IPS DF 19.7 (cell line): ENCODE results near the gene TSHZ1.

Experiments
- DNase-seq: peaks from one replicate; pipeline ENCODE4 v3.0.0-alpha.2; 2013; ENCODE audit warnings: low read depth, low spot score

TSHZ1 gene

DNA sequence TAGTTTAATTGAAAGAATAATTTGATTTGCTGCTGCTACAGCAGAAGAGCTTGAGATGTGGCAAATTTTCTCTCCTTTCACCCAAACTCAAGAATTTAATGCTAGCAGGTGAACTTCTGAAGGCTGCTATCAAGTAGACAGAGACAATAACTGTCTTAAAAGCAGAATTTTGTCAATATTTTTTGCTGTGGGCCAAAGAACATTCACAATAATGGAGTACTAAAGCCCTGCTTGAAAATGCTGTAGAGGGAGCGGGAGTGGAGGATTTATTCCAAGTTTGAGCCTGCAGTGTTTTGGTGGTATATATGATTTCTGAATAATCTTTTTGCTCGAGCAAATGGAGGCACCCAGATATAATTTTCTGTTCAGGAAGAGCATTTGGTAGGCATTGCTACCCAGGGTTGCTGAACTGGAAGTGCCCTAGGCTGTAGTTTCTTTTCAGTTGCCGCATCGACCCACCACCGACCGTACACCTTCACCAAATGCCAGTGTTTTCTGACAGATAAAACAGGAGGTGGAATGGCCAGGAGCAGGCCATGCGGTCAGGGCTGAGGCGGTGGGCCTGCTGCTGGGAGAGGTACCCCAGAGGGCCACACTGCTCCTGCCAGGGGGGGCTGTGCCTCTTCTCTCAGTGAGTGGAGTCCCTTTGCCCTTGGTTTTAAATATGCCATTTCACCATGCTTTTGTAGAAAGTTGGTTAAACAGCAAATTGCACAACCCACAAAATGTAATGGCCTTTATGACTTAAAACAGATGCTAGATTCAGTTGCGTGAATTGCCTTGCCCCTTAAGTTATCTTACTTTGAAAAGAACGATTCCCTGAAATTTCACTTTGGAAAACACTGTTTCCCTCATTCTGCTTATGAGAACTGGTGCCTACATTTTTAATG, 36.4 kb downstream of the TSHZ1 start:
- no peak for DNase-seq

DNA sequence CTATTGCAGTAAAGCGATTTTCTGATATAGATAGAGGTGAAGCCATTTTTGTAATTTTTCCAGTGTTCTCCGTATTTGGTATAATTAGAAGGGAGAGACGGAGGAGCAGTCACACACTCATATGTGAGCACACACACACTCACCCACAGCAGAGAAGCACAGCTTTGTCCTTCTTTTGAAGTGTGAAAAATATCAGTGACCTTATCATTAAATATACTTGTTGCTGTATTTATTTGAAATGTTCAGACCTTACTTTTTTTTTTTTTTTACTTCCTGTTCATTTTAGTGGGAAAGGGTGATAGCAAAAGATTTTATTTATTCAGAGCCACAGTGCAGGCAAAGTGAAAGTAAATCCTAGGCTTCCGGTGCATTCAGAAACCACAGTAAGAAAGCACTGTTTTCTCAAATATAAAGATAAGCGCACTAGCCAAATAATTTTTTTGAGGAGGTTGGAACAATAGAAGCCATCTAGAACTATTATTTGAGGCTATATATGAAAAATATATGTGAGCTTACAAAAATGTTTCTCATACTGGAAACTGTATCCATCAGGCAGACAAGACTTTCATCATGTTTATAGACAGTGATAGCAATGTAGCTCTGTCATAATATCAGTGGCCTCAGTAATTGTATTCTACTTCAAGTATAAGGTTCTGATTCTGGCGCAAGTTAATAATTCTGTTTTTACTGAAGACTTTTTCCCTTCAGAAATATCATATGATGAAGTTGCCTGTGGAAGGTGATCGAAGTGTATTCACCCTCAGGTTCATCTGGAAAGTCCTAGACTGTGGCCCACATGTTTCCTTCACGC, 37.2 kb downstream of the TSHZ1 start:
- no peak for DNase-seq

DNA sequence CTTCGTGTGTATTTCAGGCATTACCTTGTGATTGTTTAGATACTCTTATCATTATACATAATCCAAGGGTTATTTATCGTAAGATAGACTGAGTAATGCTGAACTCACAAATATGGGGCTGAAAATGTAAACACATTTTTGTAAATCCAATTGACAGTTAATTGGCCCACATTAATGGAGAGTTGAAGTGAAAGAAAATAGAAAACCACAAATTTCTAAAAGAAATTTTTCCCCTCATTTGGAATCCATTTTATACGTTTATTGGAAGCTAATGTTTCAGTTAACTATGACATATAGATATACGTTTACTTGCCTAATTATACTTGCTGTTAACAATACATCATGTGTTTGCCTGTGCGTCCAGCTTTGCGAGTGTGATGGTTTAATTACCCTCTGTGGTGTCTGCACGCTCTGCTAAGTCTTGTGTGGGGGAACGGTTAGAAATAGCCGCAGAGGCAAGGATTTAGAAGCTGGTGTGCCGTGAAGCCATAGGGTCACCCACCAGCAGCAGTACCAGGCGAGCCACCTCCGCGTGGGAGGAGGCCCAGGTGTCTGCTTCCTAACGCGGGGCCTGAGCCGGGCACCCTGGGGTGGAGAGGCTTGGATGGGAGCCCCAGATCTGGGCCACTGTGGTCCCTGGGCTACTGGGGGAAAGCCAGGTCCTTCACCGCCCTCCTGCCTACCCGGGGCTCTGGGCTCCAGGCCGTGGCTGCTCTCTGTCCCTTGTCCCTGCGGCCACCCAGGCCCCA, 38.0 kb downstream of the TSHZ1 start:
- no peak for DNase-seq

DNA sequence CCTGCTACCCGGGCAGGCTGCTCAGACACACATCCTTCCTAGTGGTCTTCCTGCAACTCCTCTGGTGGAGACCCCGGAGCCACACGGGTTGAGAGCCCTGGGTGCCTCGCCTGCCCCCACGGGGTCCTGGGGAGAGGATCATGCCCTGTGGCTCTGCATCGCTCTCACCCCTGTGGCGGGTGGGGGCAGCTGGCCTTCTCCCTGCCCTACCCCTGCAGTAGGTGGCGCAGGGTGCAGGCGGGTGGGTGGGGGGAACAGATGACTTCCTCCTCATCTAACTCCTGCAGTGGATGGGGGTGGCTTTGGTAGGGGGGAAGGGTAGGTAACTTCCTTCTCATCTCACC, 38.5 kb downstream of the TSHZ1 start:
- no peak for DNase-seq

DNA sequence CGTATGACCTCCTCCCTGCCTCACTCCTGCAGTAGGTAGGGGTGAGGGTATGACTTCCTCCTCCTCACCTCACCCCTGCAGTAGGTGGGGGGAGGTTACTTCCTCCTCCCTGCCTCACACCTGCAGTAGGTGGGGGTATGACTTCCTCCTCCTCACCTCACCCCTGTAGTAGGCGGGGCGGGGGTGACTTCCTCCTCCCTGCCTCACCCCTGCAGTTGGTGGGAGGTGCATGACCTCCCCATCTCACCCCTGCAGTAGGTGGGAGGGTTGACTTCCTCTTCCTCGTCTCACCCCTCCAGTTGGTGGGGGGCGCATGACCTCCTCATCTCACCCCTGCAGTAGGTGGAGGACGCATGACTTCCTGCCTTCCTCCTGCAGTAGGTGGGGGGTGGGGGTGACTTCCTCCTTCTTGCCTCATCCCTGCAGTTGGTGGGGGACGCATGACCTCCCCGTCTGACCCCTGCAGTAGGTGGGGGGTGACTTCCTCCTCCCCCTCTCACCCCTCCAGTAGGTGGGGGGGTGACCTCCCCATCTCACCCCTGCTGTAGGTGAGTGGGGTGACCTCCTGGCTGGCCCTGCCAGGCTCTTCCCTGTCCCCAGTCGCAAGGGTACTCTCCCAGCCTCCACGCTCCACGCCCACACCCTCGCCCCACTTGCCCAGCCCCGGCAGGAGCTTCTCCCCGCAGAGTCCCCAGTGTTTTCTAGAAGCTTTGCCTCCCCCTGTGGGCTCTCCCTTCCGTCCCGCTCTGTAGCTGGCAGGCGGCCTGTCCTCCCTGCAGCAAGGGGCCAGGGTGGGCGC, 39.3 kb downstream of the TSHZ1 start:
- DNase-seq, result no peak

DNA sequence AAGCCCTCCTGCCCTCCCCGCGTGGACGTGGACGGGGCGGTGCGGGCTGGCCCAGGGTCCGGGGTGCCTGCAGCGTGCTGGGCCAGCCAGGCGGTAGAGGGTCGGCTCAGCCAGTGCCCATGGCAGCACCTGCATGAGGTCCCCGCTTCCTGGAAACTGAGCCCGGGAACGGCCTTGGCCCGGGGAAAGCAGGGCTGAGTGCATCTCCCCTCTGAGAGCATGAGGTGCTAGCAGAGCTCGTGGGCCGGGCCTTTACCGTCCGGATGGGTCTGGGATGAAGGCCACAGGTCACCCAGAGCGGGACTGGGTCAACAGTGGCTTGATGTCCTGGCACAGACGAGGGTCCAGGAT, 39.8 kb downstream of the TSHZ1 start:
- DNase-seq, result no peak

DNA sequence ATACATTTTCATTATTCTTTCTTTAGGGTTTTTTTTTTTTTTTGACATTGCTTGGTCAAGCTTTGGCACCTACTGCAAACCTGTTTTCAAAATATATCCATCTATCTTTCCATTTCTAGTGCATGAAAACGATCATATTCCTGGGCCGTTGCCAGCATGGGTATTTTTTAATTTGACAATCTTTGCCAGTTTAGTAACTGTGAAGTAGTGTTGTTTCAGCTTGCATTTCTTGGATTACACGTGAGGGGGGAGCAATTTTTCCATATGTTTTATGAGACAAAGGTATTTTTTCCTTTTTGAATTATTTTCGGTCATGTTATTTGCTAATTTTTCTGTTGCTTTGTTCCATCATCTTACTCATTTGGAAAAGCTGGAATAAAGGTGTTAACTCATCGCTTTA, 40.9 kb downstream of the TSHZ1 start:
- DNase-seq, result no peak

DNA sequence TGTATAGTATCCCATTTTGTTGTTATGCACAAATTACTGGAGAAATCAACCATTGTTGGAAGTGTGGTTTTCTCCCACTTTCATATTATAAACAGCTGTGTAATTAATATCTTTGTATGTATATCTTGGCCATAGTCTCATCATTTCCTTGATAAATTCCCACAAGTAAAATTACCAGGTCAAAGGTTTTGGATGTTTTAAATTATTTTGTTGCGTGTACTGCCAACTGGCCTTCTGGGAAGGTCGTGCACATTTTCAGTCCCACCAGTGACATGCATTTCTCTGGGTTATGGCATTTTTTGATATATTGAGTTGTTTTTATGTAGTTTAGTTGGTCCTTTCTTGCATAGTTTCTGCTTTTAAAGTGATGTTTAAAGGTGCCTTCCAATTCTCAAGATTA, 41.5 kb downstream of the TSHZ1 start:
- no peak for DNase-seq

DNA sequence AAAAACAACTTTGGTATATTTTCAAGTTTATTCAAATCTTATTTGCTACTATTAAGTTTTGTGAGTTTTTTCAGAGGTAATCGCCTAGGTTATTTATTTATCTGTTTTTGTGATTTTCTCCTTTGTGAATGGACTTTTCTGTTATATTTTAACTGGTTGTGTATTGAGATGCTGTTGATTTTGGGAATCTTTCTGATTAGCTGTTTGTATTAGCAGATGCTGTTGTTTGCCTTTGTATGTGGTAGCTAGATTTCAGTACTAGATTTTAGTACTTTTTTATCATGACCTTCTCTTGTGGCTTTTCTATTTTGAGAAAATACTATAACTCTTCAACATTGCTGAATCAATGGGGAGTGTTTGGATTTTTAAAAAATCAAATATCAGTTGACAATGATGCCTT, 42.4 kb downstream of the TSHZ1 start:
- DNase-seq, result no peak

DNA sequence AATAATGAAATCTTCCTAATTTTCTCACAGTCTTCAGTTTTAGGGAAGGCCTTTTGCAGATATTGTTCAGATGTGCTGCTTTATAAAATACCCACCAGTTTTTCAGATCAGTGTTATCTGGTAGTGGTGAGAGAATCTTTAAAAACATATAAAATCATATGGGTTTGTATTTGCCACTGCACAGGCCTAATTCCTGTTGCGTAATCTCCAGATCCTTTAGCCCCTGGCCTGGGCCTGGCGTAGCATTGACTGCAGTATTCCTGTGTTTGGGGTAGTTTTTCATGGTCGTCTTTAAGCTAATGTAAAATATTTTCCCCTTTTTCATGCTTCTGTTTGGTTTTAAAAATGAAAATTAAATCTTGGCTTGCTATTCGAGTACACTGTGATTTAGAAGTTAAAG, 43.2 kb downstream of the TSHZ1 start:
- no peak for DNase-seq

DNA sequence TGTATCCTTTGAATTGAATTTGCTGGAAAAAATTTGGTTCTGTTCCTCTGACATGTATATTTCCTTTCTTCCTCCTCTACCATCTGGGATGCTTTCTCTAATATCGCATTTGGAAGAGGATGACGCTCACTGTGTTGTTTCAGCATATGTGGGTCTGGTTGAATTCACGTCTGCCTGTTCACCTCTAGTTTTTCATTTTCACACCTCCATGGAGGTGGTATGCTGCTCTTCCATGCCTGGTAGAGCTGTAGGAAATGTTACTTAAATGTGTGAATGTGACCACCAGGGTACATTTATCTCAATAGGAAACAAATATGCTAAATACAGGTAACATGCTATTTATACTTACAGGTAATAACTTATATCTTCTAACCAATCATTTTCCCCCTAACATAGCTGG, 44.5 kb downstream of the TSHZ1 start:
- DNase-seq, result no peak

DNA sequence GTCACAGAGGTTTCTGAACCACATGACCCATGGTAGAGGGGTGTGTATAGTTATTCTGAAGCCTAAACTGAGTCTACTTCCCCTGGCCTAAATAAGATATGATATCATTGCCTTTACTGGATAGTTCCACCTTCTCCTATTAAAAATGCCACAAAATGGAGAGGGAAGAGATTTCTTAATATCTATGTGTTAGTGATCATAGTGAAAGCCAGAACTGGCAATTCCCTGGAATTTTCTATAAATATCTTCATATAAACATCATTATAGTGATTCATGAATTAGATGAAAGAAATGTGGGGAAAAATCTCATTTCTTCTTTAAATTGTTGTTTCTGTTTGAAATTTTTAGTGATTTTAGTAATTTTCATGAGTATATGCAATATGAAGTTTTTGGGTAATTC, 45.8 kb downstream of the TSHZ1 start:
- no peak for DNase-seq

DNA sequence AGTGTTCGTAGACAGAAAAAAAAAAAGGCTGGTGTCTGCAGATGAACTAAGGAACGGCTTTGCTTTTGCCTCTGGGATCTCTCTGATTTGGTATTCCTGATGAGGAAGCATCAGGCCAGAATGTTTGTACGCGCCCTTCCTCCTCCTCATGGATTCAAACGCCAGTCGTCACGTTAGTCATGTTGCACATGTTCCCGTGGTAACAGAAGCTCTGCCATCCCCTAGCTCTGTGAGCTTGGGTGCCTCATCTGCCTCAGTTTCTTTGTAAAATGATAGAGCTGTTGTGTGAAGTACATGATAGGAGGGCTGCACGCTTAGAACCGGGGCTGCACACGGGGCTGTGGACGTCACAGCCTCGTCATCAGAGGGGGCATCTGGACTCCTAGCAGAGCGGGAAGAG, 47.0 kb downstream of the TSHZ1 start:
- DNase-seq, result no peak

DNA sequence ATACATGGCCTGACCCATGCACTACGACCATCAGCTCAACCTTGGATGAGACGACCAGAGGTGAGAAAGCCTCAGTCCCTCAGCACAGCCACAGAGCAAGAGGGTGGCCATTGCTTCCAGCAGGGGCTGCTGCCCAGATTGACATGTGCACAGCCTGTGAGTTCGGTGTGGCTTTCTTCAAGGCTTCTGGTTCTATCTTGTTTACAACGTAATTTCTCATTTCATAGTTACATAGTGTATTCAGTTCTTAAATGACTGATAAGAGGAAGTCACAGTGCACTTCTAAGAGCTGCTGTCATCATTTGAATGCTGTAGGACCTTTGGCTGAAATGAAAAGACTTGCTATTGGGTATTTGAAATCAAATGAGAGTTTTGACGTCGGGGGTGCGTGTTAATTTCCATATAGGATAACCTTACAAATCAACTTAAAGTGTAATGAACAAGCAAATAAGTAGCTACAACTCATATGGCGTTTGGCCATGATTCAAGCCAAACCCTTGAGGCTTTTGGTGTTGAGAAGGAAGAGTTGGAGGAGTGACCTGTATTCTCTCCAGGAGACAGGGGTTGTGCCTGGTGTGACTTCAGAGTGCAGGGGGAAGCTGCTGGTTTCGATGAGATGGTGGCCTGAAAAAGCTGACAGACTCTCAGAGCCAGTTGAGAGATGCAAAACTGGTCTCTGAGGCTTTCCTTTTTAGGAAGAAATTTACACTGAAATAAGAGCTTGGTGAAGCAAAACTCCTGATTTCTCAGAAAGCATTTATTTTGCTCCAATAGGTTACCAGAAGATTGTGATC, 51.0 kb downstream of the TSHZ1 start:
- DNase-seq, result no peak

DNA sequence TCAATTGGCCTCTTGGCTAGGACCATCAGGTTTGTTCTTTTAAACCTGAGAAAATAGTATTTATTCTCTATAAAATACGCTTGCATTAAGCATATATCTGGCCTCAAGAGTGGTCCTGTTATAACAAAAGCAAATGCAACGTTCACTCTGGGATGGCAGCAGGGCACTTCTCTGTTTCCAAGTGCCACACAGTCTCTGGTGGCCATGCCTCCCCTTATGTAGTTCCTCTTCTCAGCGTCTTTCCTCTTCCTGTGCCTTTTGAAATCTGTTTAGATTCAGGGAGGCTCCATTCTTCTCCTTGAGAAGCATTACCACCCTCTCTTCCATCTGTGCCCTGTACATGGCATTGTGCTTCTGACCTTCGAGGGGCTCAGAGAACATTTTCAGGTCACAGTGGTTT, 51.9 kb downstream of the TSHZ1 start:
- DNase-seq, result no peak

DNA sequence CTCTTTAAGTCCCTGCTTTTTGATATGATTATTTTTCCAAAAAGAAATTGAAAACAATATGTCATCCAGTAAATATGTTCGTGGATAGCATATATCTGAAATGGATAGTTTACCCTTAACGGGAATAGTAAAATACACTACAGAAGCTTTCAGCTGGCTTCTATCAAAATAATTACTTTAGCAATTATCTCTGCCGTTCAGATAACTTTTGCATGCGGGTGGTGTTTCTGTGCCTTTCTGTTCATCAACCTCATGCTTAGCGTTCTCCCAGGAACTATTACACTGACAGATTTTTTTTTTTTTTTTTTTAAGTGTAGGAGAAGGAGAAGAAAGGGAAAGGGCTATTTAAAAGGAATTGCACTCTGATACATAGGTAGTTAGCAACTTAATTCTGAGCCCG, 53.6 kb downstream of the TSHZ1 start:
- DNase-seq, result no peak

DNA sequence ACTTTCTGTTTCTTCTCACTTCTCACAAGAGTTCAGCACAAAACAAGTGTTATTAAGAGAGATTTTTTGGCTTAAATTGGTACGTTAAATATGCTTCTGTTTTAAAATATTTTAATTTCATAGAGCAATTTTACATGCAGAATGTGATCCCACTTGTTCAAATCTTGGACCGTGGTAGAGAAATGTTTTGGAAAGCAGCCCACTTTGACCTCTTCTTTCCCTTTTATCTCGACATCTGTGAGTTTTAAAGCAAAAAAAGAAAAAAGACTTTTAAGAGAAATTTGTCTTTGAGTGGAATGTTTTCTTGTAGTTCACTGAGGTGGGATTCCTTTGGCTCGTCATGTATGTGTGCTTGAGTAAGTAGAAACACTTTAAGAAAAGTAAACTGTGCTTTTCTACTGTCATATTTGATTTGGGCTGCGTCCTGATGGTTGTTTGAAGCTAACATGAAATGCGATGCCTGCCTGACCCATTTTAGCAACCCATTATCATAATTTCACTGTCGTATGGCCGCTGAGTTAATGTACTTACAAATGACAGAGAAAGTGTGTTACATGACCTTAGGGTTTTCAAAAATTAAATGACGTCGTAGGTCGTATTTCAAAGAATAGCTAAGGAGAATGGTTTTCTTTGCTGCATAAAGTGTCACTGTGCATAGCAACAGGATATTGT, 54.5 kb downstream of the TSHZ1 start:
- no peak for DNase-seq

DNA sequence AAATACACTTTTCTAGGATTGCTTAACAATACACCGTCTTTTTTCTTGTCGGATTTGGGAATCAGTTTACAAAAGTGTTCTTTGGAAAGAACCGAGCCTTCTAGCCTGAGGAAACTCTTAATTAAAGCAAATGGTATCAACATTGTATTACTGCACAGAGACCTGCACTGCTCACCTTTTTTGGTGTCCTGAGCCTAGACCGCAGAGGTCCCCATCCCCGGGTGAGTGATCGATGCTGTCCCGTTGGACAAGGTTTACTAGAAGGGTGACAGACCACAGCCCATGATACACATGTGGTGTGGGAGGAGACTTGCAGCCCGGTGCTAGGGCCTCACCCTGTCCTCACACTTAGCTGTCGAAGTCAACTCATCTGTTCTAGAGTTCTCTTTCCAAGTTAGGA, 55.3 kb downstream of the TSHZ1 start:
- DNase-seq, result no peak

DNA sequence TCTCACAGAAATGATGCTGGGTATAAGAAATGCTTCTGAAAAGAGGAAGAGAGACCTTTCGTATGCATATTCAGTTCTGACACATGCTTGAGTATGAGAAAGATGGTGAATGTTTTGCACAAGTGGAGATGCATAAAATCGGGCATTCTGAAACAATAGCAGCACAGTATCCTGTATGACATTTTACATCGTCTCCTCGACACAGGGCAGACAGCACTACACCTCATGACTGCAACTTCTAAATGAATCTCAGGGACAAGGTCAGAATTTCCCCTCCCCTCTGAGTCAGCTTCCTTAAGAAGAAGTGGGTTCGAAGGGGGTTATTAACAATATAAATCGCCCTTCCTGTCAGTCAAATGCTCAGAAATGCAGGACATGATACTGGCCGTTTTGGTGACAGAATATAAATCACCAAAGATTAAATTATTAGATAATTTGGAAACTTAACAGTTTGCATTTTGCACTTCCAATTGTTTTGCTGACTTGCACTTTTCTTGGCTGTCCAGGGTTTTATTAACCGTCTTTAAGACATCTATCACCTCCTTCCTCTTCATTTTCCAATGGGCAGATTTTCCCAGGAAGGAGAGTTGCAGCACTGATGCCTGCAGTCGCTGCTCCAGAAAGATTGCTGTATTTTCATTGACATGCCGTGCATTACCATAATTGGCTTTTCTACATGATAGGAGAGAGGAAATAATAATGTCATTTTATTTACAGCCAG, 57.2 kb downstream of the TSHZ1 start:
- DNase-seq, result no peak

DNA sequence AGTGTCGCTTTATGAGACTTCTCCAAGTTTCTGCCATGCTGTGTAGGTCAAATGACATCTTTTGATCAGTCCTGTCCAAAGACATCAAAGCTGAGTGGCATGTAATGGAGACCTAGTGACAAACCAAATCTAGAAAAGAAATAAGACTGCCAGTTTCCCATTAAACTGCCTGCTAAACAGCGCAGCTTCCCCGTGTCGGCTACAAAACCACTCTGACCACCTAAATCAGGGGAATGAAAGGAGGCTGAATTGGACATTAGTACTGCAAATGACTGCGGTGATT, 57.7 kb downstream of the TSHZ1 start:
- DNase-seq, result no peak
